Epithelial cell of proximal tubule (primary cell): ENCODE results near the gene MAZ. TPM values are rescaled to one million over a fixed set of nuclear protein-coding genes. Genes with fewer than 3 reads are reported as not detected.
A peak's percentile ranks its signal among the peaks of the same experiment; 100 is the strongest.

Experiments
- DNase-seq: peaks from one replicate; pipeline ENCODE4 v3.0.0-alpha.2; 2011; ENCODE audit warnings: low read depth
- H3K4me3 ChIP-seq: 2 replicates; pipeline ENCODE4 v1.5.1; 2011; ENCODE audit warnings: low read depth, mild to moderate bottlenecking, low read length
- total RNA-seq: library from RNA; depleted of rRNA; stranded (reverse); fragments of >200 nt; gene quantifications from 2 replicates; pipeline ENCODE4 v1.2.3, GENCODE V29; 2015
- TF ChIP-seq, protein P1 (sequence below): conservative IDR thresholded peaks from 2 replicates; pipeline ENCODE4 v1.5.1; 2012; ENCODE audit warnings: low read depth, mild to moderate bottlenecking, low read length

Gene MAZ
- total RNA-seq, 1 donor from 2014 or later: 174 TPM

DNA sequence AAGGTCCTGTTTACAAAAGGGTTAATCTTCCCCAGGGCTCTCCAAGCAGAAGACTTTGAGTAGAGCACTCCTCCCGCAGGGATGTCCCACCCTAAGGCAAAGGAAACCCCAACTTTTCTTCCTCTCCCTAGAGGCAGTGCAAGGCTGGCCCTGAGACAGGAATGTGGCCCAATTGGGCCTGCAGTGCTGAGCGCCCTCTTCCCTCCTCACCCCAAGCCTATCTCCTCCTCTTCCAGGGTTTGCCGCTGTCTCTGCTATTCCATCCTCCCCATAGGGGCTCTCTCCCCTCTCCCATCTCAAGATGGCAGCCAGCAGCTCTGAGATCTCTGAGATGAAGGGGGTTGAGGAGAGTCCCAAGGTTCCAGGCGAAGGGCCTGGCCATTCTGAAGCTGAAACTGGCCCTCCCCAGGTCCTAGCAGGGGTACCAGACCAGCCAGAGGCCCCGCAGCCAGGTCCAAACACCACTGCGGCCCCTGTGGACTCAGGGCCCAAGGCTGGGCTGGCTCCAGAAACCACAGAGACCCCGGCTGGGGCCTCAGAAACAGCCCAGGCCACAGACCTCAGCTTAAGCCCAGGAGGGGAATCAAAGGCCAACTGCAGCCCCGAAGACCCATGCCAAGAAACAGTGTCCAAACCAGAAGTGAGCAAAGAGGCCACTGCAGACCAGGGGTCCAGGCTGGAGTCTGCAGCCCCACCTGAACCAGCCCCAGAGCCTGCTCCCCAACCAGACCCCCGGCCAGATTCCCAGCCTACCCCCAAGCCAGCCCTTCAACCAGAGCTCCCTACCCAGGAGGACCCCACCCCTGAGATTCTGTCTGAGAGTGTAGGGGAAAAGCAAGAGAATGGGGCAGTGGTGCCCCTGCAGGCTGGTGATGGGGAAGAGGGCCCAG lies 6.7 kb downstream of the MAZ start:
- TF ChIP-seq, protein P1, sequence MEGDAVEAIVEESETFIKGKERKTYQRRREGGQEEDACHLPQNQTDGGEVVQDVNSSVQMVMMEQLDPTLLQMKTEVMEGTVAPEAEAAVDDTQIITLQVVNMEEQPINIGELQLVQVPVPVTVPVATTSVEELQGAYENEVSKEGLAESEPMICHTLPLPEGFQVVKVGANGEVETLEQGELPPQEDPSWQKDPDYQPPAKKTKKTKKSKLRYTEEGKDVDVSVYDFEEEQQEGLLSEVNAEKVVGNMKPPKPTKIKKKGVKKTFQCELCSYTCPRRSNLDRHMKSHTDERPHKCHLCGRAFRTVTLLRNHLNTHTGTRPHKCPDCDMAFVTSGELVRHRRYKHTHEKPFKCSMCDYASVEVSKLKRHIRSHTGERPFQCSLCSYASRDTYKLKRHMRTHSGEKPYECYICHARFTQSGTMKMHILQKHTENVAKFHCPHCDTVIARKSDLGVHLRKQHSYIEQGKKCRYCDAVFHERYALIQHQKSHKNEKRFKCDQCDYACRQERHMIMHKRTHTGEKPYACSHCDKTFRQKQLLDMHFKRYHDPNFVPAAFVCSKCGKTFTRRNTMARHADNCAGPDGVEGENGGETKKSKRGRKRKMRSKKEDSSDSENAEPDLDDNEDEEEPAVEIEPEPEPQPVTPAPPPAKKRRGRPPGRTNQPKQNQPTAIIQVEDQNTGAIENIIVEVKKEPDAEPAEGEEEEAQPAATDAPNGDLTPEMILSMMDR: no peak
- peak overlapping the region; percentile 61 for H3K4me3 ChIP-seq

DNA sequence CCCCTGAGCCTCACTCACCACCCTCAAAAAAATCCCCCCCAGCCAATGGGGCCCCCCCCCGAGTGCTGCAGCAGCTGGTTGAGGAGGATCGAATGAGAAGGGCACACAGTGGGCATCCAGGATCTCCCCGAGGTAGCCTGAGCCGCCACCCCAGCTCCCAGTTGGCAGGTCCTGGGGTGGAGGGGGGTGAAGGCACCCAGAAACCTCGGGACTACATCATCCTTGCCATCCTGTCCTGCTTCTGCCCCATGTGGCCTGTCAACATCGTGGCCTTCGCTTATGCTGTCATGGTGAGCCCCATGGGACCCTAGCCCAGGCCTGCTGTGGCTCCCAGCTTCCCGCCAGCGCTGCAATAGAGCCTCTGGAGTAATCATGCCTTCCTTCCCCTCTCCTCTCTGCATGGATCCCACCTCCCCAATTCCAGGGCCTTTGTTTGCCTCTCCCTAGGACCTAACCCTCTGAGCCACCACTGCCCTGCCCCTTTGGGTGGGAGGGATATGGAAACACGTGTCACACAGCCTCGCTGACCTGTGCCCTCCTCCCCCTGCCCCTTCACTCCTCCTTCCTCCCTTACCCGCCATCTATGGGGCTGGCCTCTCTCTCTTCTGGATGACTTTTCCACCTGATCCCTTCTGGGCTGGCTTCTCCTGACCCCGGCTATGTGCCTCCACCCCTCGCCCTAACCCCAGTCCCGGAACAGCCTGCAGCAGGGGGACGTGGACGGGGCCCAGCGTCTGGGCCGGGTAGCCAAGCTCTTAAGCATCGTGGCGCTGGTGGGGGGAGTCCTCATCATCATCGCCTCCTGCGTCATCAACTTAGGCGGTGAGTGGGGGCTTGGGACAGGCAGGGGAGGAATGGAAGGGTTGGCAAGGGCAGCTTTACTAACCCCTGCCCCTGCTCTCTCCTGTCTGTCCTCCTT lies 7.6 kb downstream of the MAZ start:
- TF ChIP-seq, protein P1: no peak
- no peak for DNase-seq
- no peak overlapping the region for H3K4me3 ChIP-seq

More for the DNA sequence above, 6.7 kb downstream of the MAZ start:
- no peak for DNase-seq

DNA sequence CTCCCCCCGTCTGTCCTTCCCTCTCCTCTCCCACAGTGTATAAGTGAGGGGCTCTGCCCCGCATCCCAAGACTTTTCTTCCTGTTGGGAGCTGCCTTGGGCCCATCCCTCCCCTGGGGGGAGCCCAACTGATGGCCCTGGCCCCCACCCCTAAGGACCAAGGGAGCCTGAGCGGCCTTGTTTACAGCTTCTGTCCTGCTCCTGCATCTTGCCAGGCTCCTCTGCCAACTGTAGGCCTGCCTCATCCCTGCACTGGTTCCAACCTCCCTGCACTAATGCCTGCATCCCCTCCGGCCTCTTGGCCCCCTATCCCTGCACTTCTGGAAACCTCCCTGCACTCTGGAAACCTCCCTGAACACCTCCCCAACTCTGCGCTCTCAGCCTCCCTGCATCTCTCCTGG lies 8.3 kb downstream of the MAZ start:
- DNase-seq: no peak
- no peak overlapping the region for H3K4me3 ChIP-seq
- TF ChIP-seq, protein P1: no peak

DNA sequence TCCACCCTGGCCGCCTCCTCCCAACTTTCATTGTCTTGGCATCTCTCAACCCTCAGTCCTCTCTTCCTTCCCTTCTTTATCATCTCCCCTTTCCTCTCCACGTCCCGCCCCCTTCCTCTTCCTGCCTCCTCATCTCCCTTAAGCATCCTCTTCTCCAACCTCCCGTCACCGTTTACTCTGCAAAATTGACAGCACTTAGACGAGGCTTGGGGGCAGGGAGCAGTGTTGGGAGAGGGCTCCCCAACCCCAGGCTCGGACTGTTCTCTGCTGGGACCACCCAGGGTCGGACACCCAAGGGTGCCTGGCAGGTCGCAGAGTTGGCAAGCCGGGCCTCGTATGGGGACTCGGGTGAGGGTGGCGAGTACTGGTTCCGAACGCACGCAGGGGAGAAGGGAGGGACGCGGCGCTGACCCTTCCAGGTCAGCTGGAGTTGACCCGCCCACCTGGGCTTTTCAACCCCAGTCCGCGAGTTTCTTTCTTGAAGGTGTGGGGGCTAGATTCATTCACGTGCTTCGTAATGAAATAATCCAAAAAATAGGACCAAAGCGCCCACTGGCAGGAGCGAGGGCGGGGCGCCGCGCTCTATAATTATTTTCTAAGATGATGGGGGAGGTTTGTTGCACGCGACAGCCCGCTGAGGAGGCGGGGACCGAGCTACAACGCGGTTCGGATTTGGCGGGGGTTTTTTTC lies 8.8 kb downstream of the MAZ start:
- no peak for DNase-seq
- peak overlapping the region; percentile 83 for H3K4me3 ChIP-seq
- TF ChIP-seq, protein P1: no peak

DNA sequence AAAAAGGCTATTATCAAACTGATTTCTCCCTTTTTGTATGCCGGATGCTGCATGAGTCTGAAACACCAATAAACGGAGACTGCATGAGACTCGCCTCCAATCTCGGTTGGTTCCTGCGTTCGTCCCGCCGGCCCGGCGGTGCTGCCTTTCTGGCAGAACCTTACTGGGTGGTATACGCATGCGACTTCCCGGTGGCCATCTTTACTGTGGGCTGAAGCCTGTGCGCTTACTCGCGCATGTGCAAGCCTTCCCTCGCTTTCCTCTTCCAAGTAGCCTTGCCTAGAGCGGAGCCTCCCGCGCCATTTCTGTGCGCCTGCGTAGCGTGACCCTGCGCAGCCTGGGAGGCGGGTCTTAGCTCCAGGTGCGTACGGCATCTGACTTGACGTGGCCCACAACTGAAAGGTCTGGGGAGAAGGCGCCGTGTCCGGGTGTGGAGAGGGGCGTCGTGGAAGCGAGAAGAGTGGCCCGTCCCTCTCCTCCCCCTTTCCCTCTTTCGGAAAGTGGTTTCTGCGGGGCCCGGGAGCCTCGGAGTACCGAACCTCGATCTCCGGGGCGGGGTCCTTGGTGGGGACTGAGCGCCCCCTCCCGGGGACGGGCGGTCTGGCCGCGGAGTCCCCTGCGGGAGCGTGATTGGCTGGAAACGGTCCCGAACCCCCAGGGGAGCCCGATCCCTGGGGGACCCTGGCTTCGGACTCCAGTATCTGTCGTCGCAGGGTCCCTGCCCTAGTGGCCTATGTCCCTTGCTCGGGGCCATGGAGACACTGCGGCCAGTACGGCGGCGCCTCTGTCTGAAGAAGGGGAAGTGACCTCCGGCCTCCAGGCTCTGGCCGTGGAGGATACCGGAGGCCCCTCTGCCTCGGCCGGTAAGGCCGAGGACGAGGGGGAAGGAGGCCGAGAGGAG lies 9.7 kb downstream of the MAZ start, which contains the start of gene PAGR1:
Gene PAGR1 (plus strand): TSS at position 360 of the 901 bp plus-strand sequence. CDS start 374 bp downstream, at position 734.
- peak; percentile 93 for DNase-seq
- peak within 1 kb of the TSS; percentile 83 for H3K4me3 ChIP-seq
- TF ChIP-seq, protein P1: peak; percentile 83
